HepG2 (cell line): Measurements from ENCODE around the gene FAM72C. TPM values are rescaled to one million over a fixed set of nuclear protein-coding genes. Genes with fewer than 3 reads are reported as not detected.
"Not testable (repeated sequence)": the region's sequence is repeated elsewhere in the genome, so short reads cannot be mapped to it uniquely, and the experiment has no call there.

Experiments used
- ATAC-seq: fragments of 200-7000 bp; cut with Tn5 transposase; 3 replicates; pipeline ENCODE4 v1.9.1; 2020; ENCODE audit warnings: mild to moderate bottlenecking, moderate library complexity
- BruUV-seq: library from RNA; stranded (reverse); fragments of 400-500 nt; replicated peaks from 2 replicates; lab custom pipeline; 2021; lab: Mats Ljungman, UMichigan
- CTCF ChIA-PET: fragments of 300-600 bp; formaldehyde crosslinking; extraction: SDS; loops from one replicate; lab custom pipeline; 2021; ENCODE audit warnings: low total read pairs, inconsistent platforms, low intra/inter-chr PET ratio; lab: Yijun Ruan, JAX
- POLR2A ChIA-PET: fragments of 350-600 bp; sonication (Branson Sonifier 250); formaldehyde crosslinking; loops from one replicate; lab custom pipeline; 2020; ENCODE audit warnings: antibody characterized with exemption, inconsistent platforms; lab: Yijun Ruan, JAX
- DNase-seq: peaks from one replicate; pipeline ENCODE4 v3.0.0-alpha.2; 2015; ENCODE audit warnings: low spot score
- FAIRE-seq: peaks from 3 replicates; lab custom pipeline; 2011; peaks lifted over from hg19 to GRCh38; lab: Jason Lieb, UNC
- H2AFZ ChIP-seq: one replicate; pipeline ENCODE4 v1.6.1; 2011; ENCODE audit warnings: low read length, inconsistent platforms
- H3K27ac ChIP-seq: fragments of 300-600 bp; 3 replicates; pipeline ENCODE4 v1.8.0; 2011; ENCODE audit warnings: mixed run types, mild to moderate bottlenecking, mixed read lengths, low read length, inconsistent platforms; ENCODE audit not compliant: insufficient read depth; ENCODE audit errors: extremely low read length
- H3K27me3 ChIP-seq, 2 experiments: fragments of 200-600 bp in 1 of 2; 2 replicates in 1 of 2; 3 replicates in 1 of 2; pipeline versions ENCODE4 v1.6.0 to v1.8.0; 2011; ENCODE audit warnings: low read length in 2 of 2, mild to moderate bottlenecking in 2 of 2, moderate library complexity in 2 of 2, inconsistent platforms in 1 of 2; ENCODE audit not compliant: insufficient read depth in 2 of 2, control insufficient read depth in 1 of 2
- H3K36me3 ChIP-seq, 2 experiments: fragments of 200-600 bp in 1 of 2; replicated peaks in 1 of 2; 2 replicates in 1 of 2; 3 replicates in 1 of 2; pipeline versions ENCODE4 v1.5.1 to v1.8.0; 2011; ENCODE audit warnings: low read length in 2 of 2, inconsistent platforms in 1 of 2; ENCODE audit not compliant: insufficient read depth in 2 of 2, control insufficient read depth in 1 of 2
- H3K4me1 ChIP-seq: 2 replicates; pipeline ENCODE4 v1.5.1; 2012; ENCODE audit warnings: low read length, inconsistent platforms; ENCODE audit not compliant: insufficient read depth
- H3K4me2 ChIP-seq: 2 replicates; pipeline ENCODE4 v1.6.0; 2011; ENCODE audit warnings: low read depth, low read length, inconsistent platforms
- H3K4me3 ChIP-seq, 3 experiments: fragments of 200-600 bp in 1 of 3; sonication (generic), shearing (Covaris generic) in 1 of 3; replicated peaks in 1 of 3; 2 replicates each; pipeline ENCODE4 v1.5.1; 2011 to 2016; ENCODE audit warnings: low read length in 3 of 3, inconsistent platforms in 2 of 3, low read depth in 2 of 3, mild to moderate bottlenecking in 2 of 3, control low read depth in 1 of 3, mixed read lengths in 1 of 3; ENCODE audit not compliant: insufficient read depth in 1 of 3
- H3K79me2 ChIP-seq: one replicate; pipeline ENCODE4 v1.6.1; 2011; ENCODE audit warnings: low read length, inconsistent platforms; ENCODE audit not compliant: insufficient read depth
- H3K9ac ChIP-seq: 2 replicates; pipeline ENCODE4 v1.6.0; 2011; ENCODE audit warnings: mild to moderate bottlenecking, low read depth, low read length, inconsistent platforms; ENCODE audit not compliant: insufficient read depth
- H3K9me3 ChIP-seq: 2 replicates; pipeline ENCODE4 v1.5.1; 2012; ENCODE audit warnings: mild to moderate bottlenecking, low read length
- H4K20me1 ChIP-seq: 2 replicates; pipeline ENCODE4 v1.6.0; 2011; ENCODE audit warnings: inconsistent platforms, mild to moderate bottlenecking, low read length, moderate library complexity; ENCODE audit not compliant: insufficient read depth
- WGBS: methylation state at CpG from one replicate; pipeline ENCODE4 v1.1.6; 2017; ENCODE audit warnings: low lambda C conversion rate; 5-methylcytosine and 5-hydroxymethylcytosine counted together
- in situ Hi-C: cut with HindIII; loops from 2 replicates; pipeline ENCODE4 v1.10.0; 2017; ENCODE audit warnings: low pct_unique_long_range_greater_than_20kb; ENCODE audit not compliant: extremely low pct_ligation_motif_present
- intact Hi-C: fragments of 100-400 bp; cut with micrococcal nuclease; formaldehyde crosslinking; loops from one replicate; pipeline ENCODE4 v1.10.0; 2022; ENCODE audit not compliant: unreplicated experiment
- polyA plus RNA-seq, 8 experiments: library from polyadenylated mRNA; depleted of rRNA in 3 of 8; stranded (reverse) in 7 of 8; unstranded in 1 of 8; fragments of >200 nt; fragmentation: Illumina TruSeq in 4 of 8; extraction: Trizol in 4 of 8; gene quantifications; 2 replicates each; pipeline versions ENCODE4 v1.2.1 to v1.2.3, GENCODE V29; 2011 to 2016; ENCODE audit warnings: low read depth in 4 of 8, missing spikeins in 1 of 8, mixed read lengths in 1 of 8; ENCODE audit not compliant: insufficient read depth in 1 of 8
- total RNA-seq, 5 experiments: library from RNA; depleted of rRNA; stranded (reverse); fragments of >200 nt; fragmentation: Illumina TruSeq; extraction: Trizol; gene quantifications; 2 replicates each; pipeline ENCODE4 v1.2.3, GENCODE V29; 2016; ENCODE audit warnings: low read depth in 1 of 5

The FAM72C gene
- total and polyA plus RNA-seq, 2 of the 13 experiments (the other 11 are each of a cell fraction or from before 2014, with no cell fraction given), result 2.8 to 3.9 TPM

DNA sequence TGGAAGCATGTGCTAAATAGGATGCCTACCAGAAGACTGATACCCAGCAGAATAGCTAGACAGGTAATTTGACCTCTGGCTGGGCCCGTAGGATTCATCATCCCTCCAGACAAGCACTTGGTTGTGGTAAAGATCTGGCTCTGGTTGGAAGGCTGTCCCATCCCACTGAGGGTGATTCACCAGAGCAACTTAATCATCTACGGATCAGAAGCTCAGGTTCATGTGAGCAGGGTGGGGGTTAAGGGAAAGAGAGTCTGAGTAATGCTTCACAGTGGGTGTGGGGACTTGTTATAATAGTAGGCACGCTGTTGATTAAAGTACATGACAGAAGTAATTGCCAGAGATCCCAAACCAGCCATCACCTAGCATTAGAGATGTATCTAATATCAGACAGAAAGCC lies 26.5 kb downstream of the FAM72C start:
- not testable (repeated sequence) for ATAC-seq, H3K4me3 ChIP-seq
- no CpG with 5 or more reads among the region's 3 CpGs for WGBS

DNA sequence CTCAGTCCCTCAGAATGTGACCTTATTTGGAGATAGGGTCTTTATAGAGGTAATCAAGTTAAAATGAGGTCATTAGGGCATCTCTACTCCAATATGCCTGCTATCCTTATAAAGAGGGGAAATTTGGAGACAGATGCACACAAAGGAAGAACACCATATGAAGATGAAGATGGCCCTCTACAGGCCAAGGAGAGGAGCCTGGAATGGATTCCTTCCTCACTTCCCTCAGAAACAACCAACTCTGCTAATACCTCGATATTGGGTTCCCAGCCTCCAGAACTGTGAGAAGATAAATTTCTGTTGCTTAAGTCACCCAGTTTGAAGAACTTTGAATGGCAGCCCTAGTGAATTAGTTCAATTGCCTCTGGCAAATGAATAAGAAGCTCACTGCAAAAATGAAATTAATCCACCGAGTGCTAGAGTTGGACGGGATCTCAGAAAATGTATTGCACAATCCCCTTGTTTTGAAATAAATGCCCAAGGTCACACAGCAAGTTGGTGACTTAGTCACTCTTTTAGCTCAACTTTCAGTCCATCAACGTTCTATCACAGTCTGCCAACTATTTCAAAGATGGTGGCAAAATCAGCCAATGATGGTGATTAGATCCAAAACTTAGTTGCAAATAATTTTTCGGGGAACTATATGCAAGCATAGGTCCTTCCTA lies 27.1 kb downstream of the FAM72C start:
- BruUV-seq, H3K4me2 ChIP-seq, H3K9me3 ChIP-seq, in situ Hi-C loops, H2AFZ ChIP-seq, CTCF ChIA-PET, H3K36me3 ChIP-seq, intact Hi-C loops, H3K27me3 ChIP-seq, H4K20me1 ChIP-seq, ATAC-seq, H3K4me3 ChIP-seq, H3K27ac ChIP-seq, H3K9ac ChIP-seq, H3K4me1 ChIP-seq, H3K79me2 ChIP-seq, POLR2A ChIA-PET, DNase-seq, FAIRE-seq: not testable (repeated sequence)
- WGBS, result no CpG with 5 or more reads among the region's 5 CpGs

More for the DNA sequence above, 26.5 kb downstream of the FAM72C start:
- H3K27ac ChIP-seq, DNase-seq, intact Hi-C loops, H3K9me3 ChIP-seq, H3K27me3 ChIP-seq, H3K36me3 ChIP-seq, H3K4me2 ChIP-seq, H2AFZ ChIP-seq, H3K9ac ChIP-seq, H3K4me1 ChIP-seq, in situ Hi-C loops, H4K20me1 ChIP-seq, FAIRE-seq, CTCF ChIA-PET, H3K79me2 ChIP-seq, BruUV-seq, POLR2A ChIA-PET: not testable (repeated sequence)

DNA sequence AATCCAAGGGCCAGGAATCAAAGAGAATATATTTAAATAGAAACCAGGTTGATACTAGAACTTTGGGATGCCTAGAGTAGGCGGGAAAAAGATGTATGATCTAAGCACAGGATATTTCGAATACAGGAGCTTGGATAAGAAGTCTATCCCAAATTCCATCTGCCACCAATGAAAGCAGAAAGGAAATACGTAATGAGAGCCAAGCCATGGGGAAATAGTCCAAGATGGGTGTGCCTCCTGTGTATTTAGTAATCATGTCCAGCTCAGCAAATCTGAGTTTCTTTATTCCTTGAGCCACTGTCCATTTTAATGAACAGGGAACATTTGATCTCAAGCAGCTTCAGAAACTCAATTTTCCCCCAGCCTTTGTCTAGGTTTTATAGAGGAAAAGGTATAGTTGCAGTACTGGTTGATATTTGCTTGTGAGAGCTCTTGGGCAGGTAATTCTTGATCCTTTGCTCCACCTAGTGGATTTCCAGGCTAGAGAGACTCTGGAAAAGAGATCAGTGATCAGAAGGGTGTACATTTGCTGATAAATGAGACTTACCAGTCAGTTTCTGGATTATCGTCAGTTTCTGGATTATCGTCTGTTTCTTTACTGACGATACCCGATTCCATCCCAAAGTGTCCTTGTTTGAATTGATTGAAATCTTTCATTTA lies 28.3 kb downstream of the FAM72C start:
- CTCF ChIA-PET, H2AFZ ChIP-seq, DNase-seq, H3K27me3 ChIP-seq, POLR2A ChIA-PET, FAIRE-seq, BruUV-seq, H3K79me2 ChIP-seq, H3K9ac ChIP-seq, H4K20me1 ChIP-seq, H3K27ac ChIP-seq, intact Hi-C loops, H3K4me3 ChIP-seq, in situ Hi-C loops, H3K9me3 ChIP-seq, H3K4me2 ChIP-seq, H3K36me3 ChIP-seq, H3K4me1 ChIP-seq: not testable (repeated sequence)
- ATAC-seq, result peak; percentile 70
- no CpG with 5 or more reads among the region's 7 CpGs for WGBS

DNA sequence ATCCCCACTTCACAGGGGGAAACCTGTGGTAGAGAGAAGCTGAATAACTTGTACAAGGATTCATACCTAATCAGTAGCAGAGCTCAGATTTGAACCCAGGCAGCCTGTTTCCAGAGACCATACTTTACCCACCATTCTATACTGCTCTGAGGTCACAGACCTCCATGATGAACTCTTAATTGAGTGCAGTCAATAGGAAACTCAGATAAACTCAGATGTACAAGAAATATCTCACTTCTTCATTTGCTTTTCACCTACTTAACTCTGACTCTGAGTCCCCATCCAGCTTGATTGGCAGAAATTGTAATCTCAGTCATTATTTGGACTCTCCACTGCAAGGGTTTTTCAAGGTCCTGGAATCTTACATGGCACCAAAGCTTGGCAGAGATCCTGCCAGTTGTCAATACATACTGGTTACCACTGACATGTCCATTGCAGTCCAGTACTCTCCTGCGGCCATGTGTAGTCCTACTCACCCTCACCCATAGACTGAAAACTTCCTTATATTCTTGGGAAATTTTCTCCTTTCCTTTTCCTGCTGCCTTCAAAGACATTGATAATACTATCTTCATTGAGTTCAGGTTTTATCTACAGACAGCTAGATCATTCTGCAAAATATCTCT lies 29.4 kb downstream of the FAM72C start:
- in situ Hi-C loops, DNase-seq, H3K27me3 ChIP-seq, H3K36me3 ChIP-seq, FAIRE-seq, H3K4me1 ChIP-seq, ATAC-seq, H3K27ac ChIP-seq, H2AFZ ChIP-seq, H4K20me1 ChIP-seq, intact Hi-C loops, POLR2A ChIA-PET, BruUV-seq, H3K9ac ChIP-seq, H3K4me3 ChIP-seq, CTCF ChIA-PET, H3K79me2 ChIP-seq, H3K9me3 ChIP-seq, H3K4me2 ChIP-seq: not testable (repeated sequence)
- no CpG with 5 or more reads among the region's 1 CpG for WGBS
